ENCODE data around the gene NDRG3. TPM values are rescaled to one million over a fixed set of nuclear protein-coding genes. Genes with fewer than 3 reads are reported as not detected.

NDRG3 gene
- total RNA-seq, 1 donor from 2014 or later: 34.4 TPM

- peak within 1 kb of the TSS; percentile 76 for H3K4me3 ChIP-seq
- H3K36me3 ChIP-seq: no peaks in the 10 kb centered on the region
- DNase-seq: peak; percentile 99
- no peak for TF ChIP-seq CTCF (IDR thresholded peaks at IDR 0.05; ENCODE audit: borderline replicate concordance)
- no peaks in the 10 kb centered on the region for H3K9me3 ChIP-seq (replicated peaks)
- H3K27ac ChIP-seq (replicated peaks): peak within 1 kb of the TSS; percentile 96
- intact Hi-C loops (cut with micrococcal nuclease): no loop called here
- no peaks in the 10 kb centered on the region for H3K27me3 ChIP-seq (ENCODE audit: low read depth)
- peaks cover 42% of the 10 kb centered on the region for H3K4me1 ChIP-seq
These were observed 27.9 kb upstream of the NDRG3 start, which contains the start of gene DSN1 for GRCh38 chr20:36773597-36774390. DSN1 (minus strand) TSS chr20:36773763; CDS start chr20:36771458, 2,305 bp downstream.

- H3K4me1 ChIP-seq: peaks cover 42% of the 10 kb centered on the region
- no peaks in the 10 kb centered on the region for H3K27me3 ChIP-seq (ENCODE audit: low read depth)
- DNase-seq: no peak
- peak overlapping the region; percentile 76 for H3K4me3 ChIP-seq
- intact Hi-C loops (cut with micrococcal nuclease): no loop called here
- H3K27ac ChIP-seq (replicated peaks): peak overlapping the region; percentile 96
- no peaks in the 10 kb centered on the region for H3K9me3 ChIP-seq (replicated peaks)
- H3K36me3 ChIP-seq: no peaks in the 10 kb centered on the region
- no peak for TF ChIP-seq CTCF (IDR thresholded peaks at IDR 0.05; ENCODE audit: borderline replicate concordance)
These were observed 27.3 kb upstream of the NDRG3 start for GRCh38 chr20:36773107-36773596.

- H3K36me3 ChIP-seq: no peaks in the 10 kb centered on the region
- no peak for TF ChIP-seq CTCF (IDR thresholded peaks at IDR 0.05; ENCODE audit: borderline replicate concordance)
- no peak for DNase-seq
- H3K9me3 ChIP-seq (replicated peaks): no peaks in the 10 kb centered on the region
- intact Hi-C loops (cut with micrococcal nuclease): no loop called here
- no peak overlapping the region for H3K27ac ChIP-seq (replicated peaks)
- no peak overlapping the region for H3K4me3 ChIP-seq
- no peaks in the 10 kb centered on the region for H3K27me3 ChIP-seq (ENCODE audit: low read depth)
- H3K4me1 ChIP-seq: peaks cover 35% of the 10 kb centered on the region
These were observed 24.8 kb upstream of the NDRG3 start for GRCh38 chr20:36770680-36771079.

- Histone ChIP-seq H3K27ac (replicated peaks) (no peak overlapping the region), H3K4me3 (no peak overlapping the region), H3K9me3 (replicated peaks) (no peaks in the 10 kb centered on the region), H3K27me3 (ENCODE audit: low read depth) (no peaks in the 10 kb centered on the region), H3K36me3 (no peaks in the 10 kb centered on the region), H3K4me1 (peaks cover 19% of the 10 kb centered on the region)
- TF ChIP-seq CTCF (IDR thresholded peaks at IDR 0.05; ENCODE audit: borderline replicate concordance): no peak
- no peak for DNase-seq
- intact Hi-C loops (cut with micrococcal nuclease): no loop called here
These were observed 23.0 kb upstream of the NDRG3 start for GRCh38 chr20:36768768-36769430.

GRCh38 chr20:36761125-36761524 lies 15.2 kb upstream of the NDRG3 start:
- no peaks in the 10 kb centered on the region for H3K27me3 ChIP-seq (ENCODE audit: low read depth)
- TF ChIP-seq CTCF (IDR thresholded peaks at IDR 0.05; ENCODE audit: borderline replicate concordance): no peak
- H3K9me3 ChIP-seq (replicated peaks): no peaks in the 10 kb centered on the region
- no peak overlapping the region for H3K4me3 ChIP-seq
- H3K4me1 ChIP-seq: peaks cover 17% of the 10 kb centered on the region
- intact Hi-C loops (cut with micrococcal nuclease): no loop called here
- no peak overlapping the region for H3K27ac ChIP-seq (replicated peaks)
- no peak for DNase-seq
- no peaks in the 10 kb centered on the region for H3K36me3 ChIP-seq

Measured in left ventricle myocardium inferior (tissue), 1 donor.